ENCODE results near the gene MKLN1. TPM values are rescaled to one million over a fixed set of nuclear protein-coding genes. Genes with fewer than 3 reads are reported as not detected.

Gene MKLN1
- total RNA-seq, 1 experiment from 2014 or later = 34.3 TPM

GRCh38 chr7:131467788-131468187 is 140.1 kb downstream of the MKLN1 start:
- Mint-ChIP-seq H3K4me1 (peaks cover 6 to 12% of the 10 kb centered on the region in 2 experiments), H3K27me3 (ENCODE audit: low read depth) (no peaks in the 10 kb centered on the region), H3K9me3 (no peaks in the 10 kb centered on the region), H3K36me3 (ENCODE audit: insufficient read depth in 1 of 3, low read depth in 3 of 3) (peaks cover 16 to 50% (median 27%) of the 10 kb centered on the region in 3 experiments; a peak in 6 of 7 replicates), H3K4me3 (no peak overlapping the region), H3K27ac (no peak overlapping the region)
- Histone ChIP-seq H3K4me1 (ENCODE audit: insufficient read depth, low read length) (no peaks in the 10 kb centered on the region), H2AK5ac (ENCODE audit: insufficient read length, low read length) (no peak overlapping the region), H3K27me3 (ENCODE audit: insufficient read depth, low read length) (no peaks in the 10 kb centered on the region), H3K23ac (ENCODE audit: insufficient read length, low read depth, low read length) (no peak overlapping the region), H3K9ac (ENCODE audit: extremely low read depth, insufficient read length, low read length) (no peak overlapping the region), H2AFZ (ENCODE audit: low read length) (no peak overlapping the region), H3K18ac (ENCODE audit: insufficient read length, low read depth, low read length) (no peak overlapping the region), H3K79me2 (ENCODE audit: insufficient read depth, low read length) (no peaks in the 10 kb centered on the region), H4K5ac (ENCODE audit: insufficient read length, low read depth, low read length) (no peak overlapping the region), H3K4me2 (ENCODE audit: insufficient read depth, insufficient read length, low read length) (no peak overlapping the region), H4K20me1 (ENCODE audit: control insufficient read depth, insufficient read depth, insufficient read length) (no peaks in the 10 kb centered on the region), H4K8ac (replicated peaks; ENCODE audit: insufficient read length, low read depth, low read length) (no peak overlapping the region), H2BK20ac (ENCODE audit: low read depth, low read length, poor library complexity, severe bottlenecking) (no peak overlapping the region), H3K79me1 (ENCODE audit: insufficient read depth, low read depth, low read length, poor library complexity, severe bottlenecking) (no peaks in the 10 kb centered on the region), H2BK15ac (ENCODE audit: low read depth, low read length) (no peak overlapping the region), H2BK5ac (ENCODE audit: insufficient read length, low read length) (no peak overlapping the region), H3K9me3 (ENCODE audit: control insufficient read depth, low read depth, low read length) (no peaks in the 10 kb centered on the region), H4K91ac (ENCODE audit: insufficient read length, low read depth, low read length) (no peak overlapping the region), H3K56ac (ENCODE audit: insufficient read length, low read depth, low read length) (no peak overlapping the region), H3K27ac (ENCODE audit: insufficient read length, low read depth, low read length) (no peak overlapping the region), H2BK12ac (ENCODE audit: insufficient read length, low read depth, low read length) (no peak overlapping the region), H3K14ac (ENCODE audit: insufficient read depth, low read length) (no peak overlapping the region), H2BK120ac (ENCODE audit: low read depth, low read length, poor library complexity, severe bottlenecking) (no peak overlapping the region), H3K23me2 (ENCODE audit: insufficient read length, low read depth, low read length, poor library complexity, severe bottlenecking) (no peaks in the 10 kb centered on the region), H3K4ac (ENCODE audit: low read depth, low read length) (no peak overlapping the region), H3T11ph (ENCODE audit: low read length) (no peak overlapping the region)
- no peak for TF ChIP-seq CTCF (conservative IDR thresholded peaks at IDR 0.05)
- DNase-seq = no peak
- no CpG with 5 or more reads among the region's 5 CpGs for WGBS (ENCODE audit: extremely low coverage, insufficient read length, low lambda C conversion rate)
